ENCODE data around the gene WDR37.

Gene WDR37

DNA sequence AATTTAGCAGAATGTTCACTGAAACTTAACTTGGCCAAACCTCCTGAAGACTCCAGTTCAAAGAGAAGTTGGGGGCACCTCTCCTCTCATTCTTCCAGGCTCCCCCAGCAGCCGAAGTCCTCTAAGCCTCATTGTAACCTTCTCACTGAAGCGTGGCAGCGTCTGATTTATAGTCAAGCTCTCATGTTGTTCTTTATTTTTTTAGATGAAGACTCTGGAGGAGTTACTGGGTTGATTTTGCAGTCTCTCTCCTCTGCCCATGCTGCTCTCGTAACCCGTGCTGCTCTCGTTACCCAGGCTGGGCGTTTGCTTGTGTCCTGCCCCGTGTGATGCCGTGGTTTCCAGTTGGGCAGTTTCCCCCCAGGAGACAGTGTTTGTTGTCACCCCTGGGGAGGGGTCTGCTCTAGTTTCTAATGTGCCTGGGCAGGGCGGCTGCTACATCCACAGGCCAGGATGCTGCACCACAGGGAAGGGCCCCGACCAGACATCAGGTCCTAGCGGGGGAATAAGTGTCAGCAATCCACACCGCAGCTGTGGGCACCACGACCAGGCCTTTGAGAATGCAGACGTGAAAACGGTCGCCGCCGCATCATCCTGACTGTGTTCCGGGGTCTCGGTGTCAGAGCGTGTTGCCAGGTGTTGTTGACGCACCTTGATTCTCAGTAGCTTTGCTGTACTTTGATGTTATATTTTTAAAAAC, 65.2 kb downstream of the WDR37 start:
- H3K4me3 ChIP-seq (replicated peaks; ENCODE audit: low read depth, low read length) = no peak overlapping the region
- TF ChIP-seq, protein P1, sequence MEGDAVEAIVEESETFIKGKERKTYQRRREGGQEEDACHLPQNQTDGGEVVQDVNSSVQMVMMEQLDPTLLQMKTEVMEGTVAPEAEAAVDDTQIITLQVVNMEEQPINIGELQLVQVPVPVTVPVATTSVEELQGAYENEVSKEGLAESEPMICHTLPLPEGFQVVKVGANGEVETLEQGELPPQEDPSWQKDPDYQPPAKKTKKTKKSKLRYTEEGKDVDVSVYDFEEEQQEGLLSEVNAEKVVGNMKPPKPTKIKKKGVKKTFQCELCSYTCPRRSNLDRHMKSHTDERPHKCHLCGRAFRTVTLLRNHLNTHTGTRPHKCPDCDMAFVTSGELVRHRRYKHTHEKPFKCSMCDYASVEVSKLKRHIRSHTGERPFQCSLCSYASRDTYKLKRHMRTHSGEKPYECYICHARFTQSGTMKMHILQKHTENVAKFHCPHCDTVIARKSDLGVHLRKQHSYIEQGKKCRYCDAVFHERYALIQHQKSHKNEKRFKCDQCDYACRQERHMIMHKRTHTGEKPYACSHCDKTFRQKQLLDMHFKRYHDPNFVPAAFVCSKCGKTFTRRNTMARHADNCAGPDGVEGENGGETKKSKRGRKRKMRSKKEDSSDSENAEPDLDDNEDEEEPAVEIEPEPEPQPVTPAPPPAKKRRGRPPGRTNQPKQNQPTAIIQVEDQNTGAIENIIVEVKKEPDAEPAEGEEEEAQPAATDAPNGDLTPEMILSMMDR (IDR thresholded peaks at IDR 0.05; ENCODE audit: low read length, missing control alignments) = no peak

DNA sequence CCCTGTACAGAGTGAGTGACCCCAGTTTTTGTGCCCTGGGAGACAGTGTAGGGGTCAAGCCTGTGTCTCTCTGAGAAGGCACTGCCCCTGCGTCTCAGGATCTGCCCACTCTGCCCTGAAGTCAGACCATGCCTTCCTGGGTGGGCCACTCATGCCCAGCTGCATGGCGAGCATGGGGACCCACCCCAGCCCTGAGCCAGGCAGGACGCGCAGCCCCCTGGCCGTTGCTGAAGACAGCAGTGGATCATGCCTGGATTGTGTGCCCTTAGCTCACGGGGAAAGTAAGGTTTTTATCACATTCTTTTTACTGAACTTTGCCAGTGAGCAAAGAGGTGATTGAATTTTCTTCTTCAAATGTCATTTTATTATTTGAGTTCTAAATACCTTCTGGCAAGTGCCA, 66.2 kb downstream of the WDR37 start:
- no peak for DNase-seq (ENCODE audit: low read depth)

More for the DNA sequence above, 65.2 kb downstream of the WDR37 start:
- no peak for DNase-seq (ENCODE audit: low read depth)

DNA sequence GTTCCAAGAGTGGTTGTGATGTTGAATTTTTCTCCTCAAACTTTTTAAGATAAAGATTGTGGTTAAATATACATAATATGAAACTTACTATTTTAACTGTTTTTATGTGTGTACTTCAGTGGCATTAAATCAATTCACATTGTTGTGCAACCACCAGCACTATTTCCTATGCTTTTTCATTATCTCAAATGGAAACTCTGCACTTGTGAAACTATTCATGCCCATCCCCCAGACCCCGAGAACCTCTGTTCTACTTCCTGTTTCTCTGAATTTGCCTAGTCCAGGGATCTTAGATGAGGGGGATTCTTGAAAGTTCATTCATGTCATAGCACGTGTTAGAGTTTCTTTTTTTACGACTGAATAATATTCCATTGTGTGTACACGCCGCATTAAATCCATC, 67.0 kb downstream of the WDR37 start:
- DNase-seq (ENCODE audit: low read depth) = peak; percentile 80
- no peak overlapping the region for H3K4me3 ChIP-seq (replicated peaks; ENCODE audit: low read depth, low read length)
- TF ChIP-seq, protein P1 (IDR thresholded peaks at IDR 0.05; ENCODE audit: low read length, missing control alignments) = no peak

More for the DNA sequence above, 66.2 kb downstream of the WDR37 start:
- TF ChIP-seq, protein P1 (IDR thresholded peaks at IDR 0.05; ENCODE audit: low read length, missing control alignments) = no peak
- no peak overlapping the region for H3K4me3 ChIP-seq (replicated peaks; ENCODE audit: low read depth, low read length)

DNA sequence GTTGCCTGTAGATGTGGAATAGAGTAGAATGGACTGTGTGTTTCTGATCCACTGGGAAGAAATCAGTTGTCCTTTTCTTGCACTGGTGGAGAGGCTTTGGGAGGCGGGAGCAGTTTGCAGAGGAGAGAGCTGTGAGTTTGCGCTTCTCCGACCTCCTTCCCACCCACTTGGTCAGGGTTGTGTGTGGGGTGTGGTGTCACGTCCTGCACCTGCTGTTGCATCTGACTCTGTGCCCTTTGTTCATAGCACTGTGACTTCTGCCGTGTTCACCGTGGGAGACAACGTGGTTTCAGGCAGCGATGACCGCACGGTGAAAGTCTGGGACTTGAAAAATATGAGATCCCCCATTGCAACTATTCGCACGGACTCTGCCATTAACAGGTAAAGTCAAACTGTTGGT, 67.8 kb downstream of the WDR37 start:
- TF ChIP-seq, protein P1 (IDR thresholded peaks at IDR 0.05; ENCODE audit: low read length, missing control alignments) = no peak
- H3K4me3 ChIP-seq (replicated peaks; ENCODE audit: low read depth, low read length) = no peak overlapping the region
- no peak for DNase-seq (ENCODE audit: low read depth)

DNA sequence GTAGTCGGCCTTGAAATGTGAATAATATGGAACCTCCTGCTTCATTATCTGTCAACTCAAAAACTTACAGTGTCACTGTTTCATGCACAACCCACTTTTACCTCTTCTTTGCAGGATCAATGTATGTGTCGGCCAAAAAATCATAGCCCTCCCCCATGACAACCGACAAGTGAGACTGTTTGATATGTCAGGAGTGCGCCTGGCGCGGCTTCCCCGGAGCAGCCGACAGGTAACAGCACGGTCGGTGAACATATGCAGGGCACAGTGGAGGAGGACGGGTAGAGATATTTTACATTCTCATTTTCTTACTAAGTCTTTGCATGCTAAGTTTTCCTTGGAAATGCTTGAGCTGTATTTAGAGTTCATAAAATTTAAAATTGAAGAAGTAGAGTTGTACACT, 68.6 kb downstream of the WDR37 start:
- no peak overlapping the region for H3K4me3 ChIP-seq (replicated peaks; ENCODE audit: low read depth, low read length)
- TF ChIP-seq, protein P1 (IDR thresholded peaks at IDR 0.05; ENCODE audit: low read length, missing control alignments) = no peak
- no peak for DNase-seq (ENCODE audit: low read depth)

- TF ChIP-seq, protein P1 (IDR thresholded peaks at IDR 0.05; ENCODE audit: low read length, missing control alignments) = no peak
- H3K4me3 ChIP-seq (replicated peaks; ENCODE audit: low read depth, low read length) = no peak overlapping the region
- no peak for DNase-seq (ENCODE audit: low read depth)
Observed at GRCh38 chr10:1126461-1126860, 70.3 kb downstream of the WDR37 start.

DNA sequence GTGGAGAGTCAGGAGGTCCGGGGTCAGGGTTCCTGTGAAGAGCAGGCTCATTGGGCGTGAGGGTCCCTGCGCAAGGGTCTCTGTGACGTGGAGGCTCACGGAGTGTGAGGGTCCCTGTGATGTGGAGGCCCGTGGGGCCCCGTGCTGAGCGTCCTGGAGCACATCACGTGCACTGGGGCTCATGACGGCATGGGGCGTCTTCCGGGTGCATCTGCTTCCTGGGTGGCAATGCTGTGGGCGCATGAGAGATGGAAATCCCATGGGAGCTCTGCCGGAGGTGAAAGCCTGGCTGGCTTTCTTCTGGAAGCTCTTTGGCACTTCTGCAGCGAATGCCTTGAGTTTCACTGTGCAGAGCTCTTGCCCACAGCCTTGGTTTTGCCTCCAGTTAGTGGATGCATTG, 71.4 kb downstream of the WDR37 start:
- DNase-seq (ENCODE audit: low read depth) = no peak

More for the DNA sequence above, 71.4 kb downstream of the WDR37 start:
- H3K4me3 ChIP-seq (replicated peaks; ENCODE audit: low read depth, low read length) = no peak overlapping the region
- TF ChIP-seq, protein P1 (IDR thresholded peaks at IDR 0.05; ENCODE audit: low read length, missing control alignments) = no peak
